Choroid plexus epithelial cell (primary cell): ENCODE data around the gene ATRIP.

Experiments
- DNase-seq: peaks from one replicate; pipeline ENCODE4 v3.0.0-alpha.2; 2010; ENCODE audit warnings: low read depth
- H3K4me3 ChIP-seq: 2 replicates; pipeline ENCODE4 v1.5.1; 2011; ENCODE audit warnings: low read depth, mild to moderate bottlenecking, control low read depth, low read length, moderate library complexity
- CTCF ChIP-seq: conservative IDR thresholded peaks from 2 replicates; pipeline ENCODE4 v1.5.1; 2011; ENCODE audit warnings: low read depth, mild to moderate bottlenecking, control low read depth, inconsistent platforms, low read length, moderate library complexity

Gene ATRIP

GRCh38 chr3:48406443-48407431 lies 39.8 kb upstream of the ATRIP start:
- TF ChIP-seq CTCF = no peak
- DNase-seq = no peak
- no peak overlapping the region for H3K4me3 ChIP-seq

DNA sequence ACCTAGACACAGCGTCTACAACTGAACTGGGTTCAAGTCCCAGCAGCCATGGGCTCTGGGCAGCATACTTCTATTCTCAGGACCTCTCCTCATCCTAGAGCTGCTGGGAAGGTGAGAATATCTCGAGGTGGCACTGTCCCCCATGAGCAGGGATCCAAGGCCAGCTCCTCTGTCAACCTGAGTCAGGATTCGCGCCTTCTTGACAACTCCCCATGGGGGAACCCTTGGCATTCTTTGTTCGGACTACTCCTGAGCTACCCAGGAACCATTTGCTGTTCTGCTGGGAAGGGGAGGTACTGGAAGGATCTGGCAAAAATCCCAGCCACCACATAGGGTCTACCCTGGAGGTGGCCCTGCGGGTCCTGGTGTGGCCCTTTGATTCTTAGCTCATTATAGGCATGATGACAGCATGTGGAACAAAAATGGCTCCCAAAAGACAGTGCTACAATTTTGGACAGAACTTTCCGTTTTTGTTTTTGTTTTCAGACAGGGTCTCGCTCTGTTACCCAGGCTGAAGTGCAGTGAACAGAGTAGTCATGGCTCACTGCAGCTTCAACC lies 38.9 kb upstream of the ATRIP start:
- H3K4me3 ChIP-seq = no peak overlapping the region
- no peak for DNase-seq
- no peak for TF ChIP-seq CTCF

DNA sequence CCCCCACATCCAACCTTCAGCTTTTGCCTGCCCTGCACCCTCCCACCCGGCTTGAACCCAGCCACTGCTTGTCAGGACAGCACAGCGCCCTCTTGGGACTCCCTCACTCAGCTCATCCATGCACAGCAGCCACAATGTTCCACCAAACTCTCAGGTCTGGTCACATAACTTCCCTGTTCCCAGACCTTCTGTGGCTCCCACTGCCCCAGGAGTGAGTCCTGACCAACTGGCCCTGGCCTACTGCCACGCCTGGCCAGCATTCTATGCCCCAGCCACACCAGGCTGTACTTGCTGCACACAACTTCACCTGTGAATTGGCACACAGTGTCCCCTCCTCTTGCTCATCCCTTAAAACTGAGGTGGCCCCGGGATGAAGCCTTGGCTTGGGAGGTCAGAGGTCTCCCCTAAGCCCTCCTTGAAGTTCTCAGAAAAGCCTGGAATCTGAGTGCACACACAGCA lies 37.7 kb upstream of the ATRIP start:
- no peak for DNase-seq
- H3K4me3 ChIP-seq = no peak overlapping the region
- peak; percentile 27 for TF ChIP-seq CTCF

DNA sequence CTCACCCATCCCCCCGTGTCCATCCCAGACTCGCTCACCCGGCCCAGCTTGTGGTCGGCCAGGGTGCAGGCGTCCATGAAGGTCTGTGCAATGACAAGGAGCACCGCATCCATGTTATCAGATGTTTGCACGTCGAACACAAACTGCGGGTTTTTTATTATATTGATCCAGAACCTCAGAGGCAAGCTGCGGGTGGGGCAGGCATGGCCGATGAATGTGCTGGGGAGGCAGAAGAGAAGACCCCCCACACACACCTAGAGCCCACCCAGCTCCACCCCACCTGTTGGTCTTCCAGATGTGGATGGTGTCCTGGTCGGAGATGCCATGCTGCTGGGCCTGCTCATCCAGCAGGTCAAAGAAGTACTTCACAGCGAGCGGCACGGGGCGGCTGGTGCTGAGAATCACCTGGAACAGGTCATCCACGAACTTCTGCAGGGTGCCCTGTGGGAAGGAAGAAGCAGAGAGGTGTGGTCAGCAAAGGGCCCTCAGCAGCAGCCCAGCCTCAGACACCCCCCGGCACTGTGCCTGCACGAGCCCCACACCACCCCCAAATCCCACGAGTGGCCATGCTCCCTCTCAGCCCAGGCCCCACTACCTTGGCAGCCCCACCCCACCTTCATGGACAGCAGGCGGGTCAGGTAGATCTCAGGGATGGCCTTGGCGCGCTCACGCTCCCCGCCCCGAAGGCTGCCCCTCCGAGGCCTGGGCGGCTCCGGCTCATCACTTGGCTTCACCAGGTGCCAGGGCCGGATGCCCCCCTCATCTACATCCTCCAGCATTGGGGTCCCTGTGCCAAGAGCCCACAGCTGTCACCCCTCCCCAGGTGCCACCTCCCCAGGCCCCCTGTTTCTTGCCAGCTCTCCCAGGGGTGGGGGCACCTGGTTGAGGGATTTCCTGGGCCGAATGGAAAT lies 37.0 kb upstream of the ATRIP start:
- no peak overlapping the region for H3K4me3 ChIP-seq
- no peak for DNase-seq
- no peak for TF ChIP-seq CTCF

- no peak overlapping the region for H3K4me3 ChIP-seq
- DNase-seq = no peak
- TF ChIP-seq CTCF = no peak
These were observed 36.1 kb upstream of the ATRIP start for GRCh38 chr3:48410205-48411040.

GRCh38 chr3:48411041-48411588 lies 35.4 kb upstream of the ATRIP start:
- DNase-seq = no peak
- TF ChIP-seq CTCF = no peak
- no peak overlapping the region for H3K4me3 ChIP-seq
